Prostate gland (tissue), 2 donors: ENCODE results near the gene NTM. TPM values are rescaled to one million over a fixed set of nuclear protein-coding genes. Genes with fewer than 3 reads are reported as not detected.

Experiments
- DNase-seq: peaks from one replicate; pipeline ENCODE4 v3.0.0-alpha.2; 2019; ENCODE audit warnings: low spot score
- H3K27ac ChIP-seq, 2 donors: fragments of 200-600 bp; sonication (generic); 2 replicates each; pipeline ENCODE4 v1.5.1; 2017 to 2019
- H3K27me3 ChIP-seq: fragments of 200-600 bp; sonication (generic); replicated peaks from 2 replicates; pipeline ENCODE4 v1.5.1; 2019; ENCODE audit not compliant: insufficient read depth
- H3K36me3 ChIP-seq, 2 donors: fragments of 200-600 bp; sonication (generic); 1 replicate in 1 of 2; 2 replicates in 1 of 2; pipeline versions ENCODE4 v1.5.1 to v1.8.1; 2017 to 2019
- H3K4me1 ChIP-seq: fragments of 200-600 bp; sonication (generic); replicated peaks from 2 replicates; pipeline ENCODE4 v1.5.1; 2019
- H3K4me3 ChIP-seq, 2 donors: fragments of 200-600 bp; sonication (generic); 2 replicates each; pipeline ENCODE4 v1.5.1; 2017 to 2019
- H3K9me3 ChIP-seq: fragments of 200-600 bp; sonication (generic); 2 replicates; pipeline ENCODE4 v1.5.1; 2017
- CTCF ChIP-seq, 4 experiments: fragments of 200-600 bp in 2 of 4; fragments of 450-650 bp in 2 of 4; sonication (generic) in 2 of 4; IDR thresholded peaks; 1 replicate in 3 of 4; 2 replicates in 1 of 4; pipeline ENCODE4 v1.5.1; 2016 to 2019; ENCODE audit warnings: antibody characterized with exemption in 4 of 4, mild to moderate bottlenecking in 2 of 4, moderate library complexity in 2 of 4
- POLR2A ChIP-seq: fragments of 450-650 bp; IDR thresholded peaks from one replicate; pipeline ENCODE4 v1.6.1; 2016; ENCODE audit warnings: antibody characterized with exemption, mild to moderate bottlenecking
- POLR2AphosphoS5 ChIP-seq: sonication (generic); formaldehyde crosslinking; IDR thresholded peaks from one replicate; pipeline ENCODE4 v1.6.1; 2017; ENCODE audit warnings: antibody characterized with exemption
- WGBS: methylation state at CpG from one replicate; pipeline ENCODE4 v1.1.5; 2018; 5-methylcytosine and 5-hydroxymethylcytosine counted together
- intact Hi-C: fragments of 100-400 bp; cut with DNase I; formaldehyde crosslinking; loops from one replicate; pipeline ENCODE4 v1.14.2; 2022
- total RNA-seq, 2 donors: library from RNA; depleted of rRNA; stranded (reverse); fragments of >200 nt; gene quantifications; one replicate each; pipeline ENCODE4 v1.1.0, GENCODE V29; 2016

NTM gene
- total RNA-seq, 2 donors from 2014 or later: 7.4 TPM; not detected in 1

GRCh38 chr11:131666617-131667016 lies 296.2 kb downstream of the NTM start:
- Histone ChIP-seq H3K4me3 (no peak overlapping the region), H3K9me3 (no peaks in the 10 kb centered on the region), H3K27ac (no peak overlapping the region), H3K36me3 (no peaks in the 10 kb centered on the region), H3K4me1 (no peaks in the 10 kb centered on the region), H3K27me3 (no peaks in the 10 kb centered on the region)
- WGBS: 88% methylated on average over 5 of the region's 5 CpGs
- intact Hi-C loops: no loop called here
- DNase-seq: no peak
- TF ChIP-seq POLR2AphosphoS5 (no peak), POLR2A (no peak), CTCF (IDR thresholded peaks at IDR 0.05) (no peak)

DNA sequence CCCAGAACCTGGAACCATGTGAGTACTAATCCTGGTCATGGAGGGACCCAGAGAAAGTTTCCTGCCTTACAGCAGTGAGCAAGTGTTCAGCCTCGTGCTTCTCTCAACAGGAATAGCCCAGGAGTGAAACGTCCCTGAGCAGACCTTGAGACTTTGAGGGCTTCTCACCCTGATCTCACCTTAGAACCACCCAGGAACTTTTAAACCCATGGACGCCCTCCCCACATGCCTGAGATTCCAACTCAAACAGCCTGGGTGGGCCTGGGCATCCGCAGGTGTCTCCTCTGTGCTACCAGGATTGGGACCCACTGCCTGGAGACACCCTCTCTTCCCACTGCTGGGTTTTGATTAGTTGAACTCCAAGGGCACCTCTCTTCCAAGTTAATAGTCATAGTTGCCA lies 297.2 kb downstream of the NTM start:
- WGBS: 93% methylated on average over 4 of the region's 4 CpGs
- H3K27ac ChIP-seq: no peak overlapping the region
- intact Hi-C loops: no loop called here

GRCh38 chr11:131668500-131669400 lies 298.3 kb downstream of the NTM start:
- intact Hi-C loops: no loop called here
- no peaks in the 10 kb centered on the region for H3K9me3 ChIP-seq
- DNase-seq: no peak

More for the DNA sequence above, 297.2 kb downstream of the NTM start:
- DNase-seq: no peak
- TF ChIP-seq CTCF (IDR thresholded peaks at IDR 0.05) (no peak), POLR2AphosphoS5 (no peak), POLR2A (no peak)
- Histone ChIP-seq H3K9me3 (no peaks in the 10 kb centered on the region), H3K36me3 (no peaks in the 10 kb centered on the region), H3K4me1 (no peaks in the 10 kb centered on the region), H3K27me3 (no peaks in the 10 kb centered on the region), H3K4me3 (no peak overlapping the region)

GRCh38 chr11:131669401-131669780 lies 299.0 kb downstream of the NTM start:
- H3K27ac ChIP-seq: no peak overlapping the region
- 42% methylated on average over 4 of the region's 4 CpGs for WGBS
- H3K27me3 ChIP-seq: no peaks in the 10 kb centered on the region
- intact Hi-C loops: no loop called here
- H3K36me3 ChIP-seq: no peaks in the 10 kb centered on the region
- no peaks in the 10 kb centered on the region for H3K9me3 ChIP-seq
- DNase-seq: no peak
- TF ChIP-seq POLR2A (no peak), POLR2AphosphoS5 (no peak), CTCF (IDR thresholded peaks at IDR 0.05) (no peak)
- H3K4me1 ChIP-seq: no peaks in the 10 kb centered on the region
- H3K4me3 ChIP-seq: no peak overlapping the region

More at GRCh38 chr11:131668500-131669400, 298.3 kb downstream of the NTM start:
- no peak overlapping the region for H3K27ac ChIP-seq
- TF ChIP-seq CTCF (IDR thresholded peaks at IDR 0.05): peak in 1 of 4 experiments; percentile 20
- no peak for TF ChIP-seq POLR2AphosphoS5
- no peaks in the 10 kb centered on the region for H3K27me3 ChIP-seq
- 36% methylated on average over 11 of the region's 11 CpGs for WGBS
- no peak overlapping the region for H3K4me3 ChIP-seq
- no peaks in the 10 kb centered on the region for H3K36me3 ChIP-seq
- H3K4me1 ChIP-seq: no peaks in the 10 kb centered on the region

- no peaks in the 10 kb centered on the region for H3K9me3 ChIP-seq
- intact Hi-C loops: loop anchor here (5.0 kb wide), 1 partner anchor 749 kb away; no protein-coding TSS in a partner anchor
Observed at GRCh38 chr11:131670876-131671275, 300.5 kb downstream of the NTM start.

More at GRCh38 chr11:131670876-131671275, 300.5 kb downstream of the NTM start:
- 83% methylated on average over 3 of the region's 3 CpGs for WGBS
- no peaks in the 10 kb centered on the region for H3K4me1 ChIP-seq
- H3K27me3 ChIP-seq: no peaks in the 10 kb centered on the region
- H3K27ac ChIP-seq: no peak overlapping the region
- no peaks in the 10 kb centered on the region for H3K36me3 ChIP-seq
- DNase-seq: no peak
- TF ChIP-seq POLR2A: no peak
- TF ChIP-seq POLR2AphosphoS5: no peak
- TF ChIP-seq CTCF (IDR thresholded peaks at IDR 0.05): no peak
- H3K4me3 ChIP-seq: no peak overlapping the region
